Measurements from ENCODE around the gene SMCO4. TPM values are rescaled to one million over a fixed set of nuclear protein-coding genes. Genes with fewer than 3 reads are reported as not detected.

SMCO4 gene
- total and polyA plus RNA-seq, 2 experiments from 2014 or later = 36.1 to 60.9 TPM

DNA sequence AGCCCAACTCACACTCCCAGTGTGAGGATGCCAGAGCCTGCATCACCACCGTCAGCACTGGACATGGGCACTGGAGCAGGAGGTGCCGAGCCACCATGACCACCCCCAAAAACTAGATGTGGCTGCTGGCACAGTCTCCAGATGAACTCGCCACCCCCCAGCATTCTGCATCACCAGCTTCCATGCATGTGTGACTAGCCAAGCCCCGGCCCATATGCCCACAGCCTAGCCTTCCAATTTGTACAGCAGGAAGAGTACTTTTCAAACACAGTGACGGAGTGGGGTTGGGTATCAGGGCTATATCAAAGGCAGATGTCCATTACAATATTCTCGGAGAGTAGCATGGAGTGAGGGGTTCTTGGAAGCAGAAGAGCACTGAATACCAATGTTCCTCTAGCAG, 62.9 kb downstream of the SMCO4 start:
- H3K27me3 ChIP-seq = no peaks in the 10 kb centered on the region
- H3K9me3 ChIP-seq (ENCODE audit: low read depth) = no peaks in the 10 kb centered on the region
- H3K27ac ChIP-seq = no peak overlapping the region
- H3K4me1 ChIP-seq (ENCODE audit: insufficient read depth) = peaks cover 7% of the 10 kb centered on the region
- no peak overlapping the region for H2AFZ ChIP-seq
- H4K20me1 ChIP-seq (ENCODE audit: insufficient read depth, poor library complexity, severe bottlenecking) = no peaks in the 10 kb centered on the region
- no peak for DNase-seq (ENCODE audit: low spot score)
- H3K36me3 ChIP-seq (replicated peaks; ENCODE audit: insufficient read depth, low read depth) = no peaks in the 10 kb centered on the region
- H3K79me2 ChIP-seq = peaks cover 7% of the 10 kb centered on the region
- no peaks in the 10 kb centered on the region for H3K9me2 ChIP-seq (replicated peaks; ENCODE audit: insufficient read depth)
- TF ChIP-seq, protein P1, sequence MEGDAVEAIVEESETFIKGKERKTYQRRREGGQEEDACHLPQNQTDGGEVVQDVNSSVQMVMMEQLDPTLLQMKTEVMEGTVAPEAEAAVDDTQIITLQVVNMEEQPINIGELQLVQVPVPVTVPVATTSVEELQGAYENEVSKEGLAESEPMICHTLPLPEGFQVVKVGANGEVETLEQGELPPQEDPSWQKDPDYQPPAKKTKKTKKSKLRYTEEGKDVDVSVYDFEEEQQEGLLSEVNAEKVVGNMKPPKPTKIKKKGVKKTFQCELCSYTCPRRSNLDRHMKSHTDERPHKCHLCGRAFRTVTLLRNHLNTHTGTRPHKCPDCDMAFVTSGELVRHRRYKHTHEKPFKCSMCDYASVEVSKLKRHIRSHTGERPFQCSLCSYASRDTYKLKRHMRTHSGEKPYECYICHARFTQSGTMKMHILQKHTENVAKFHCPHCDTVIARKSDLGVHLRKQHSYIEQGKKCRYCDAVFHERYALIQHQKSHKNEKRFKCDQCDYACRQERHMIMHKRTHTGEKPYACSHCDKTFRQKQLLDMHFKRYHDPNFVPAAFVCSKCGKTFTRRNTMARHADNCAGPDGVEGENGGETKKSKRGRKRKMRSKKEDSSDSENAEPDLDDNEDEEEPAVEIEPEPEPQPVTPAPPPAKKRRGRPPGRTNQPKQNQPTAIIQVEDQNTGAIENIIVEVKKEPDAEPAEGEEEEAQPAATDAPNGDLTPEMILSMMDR (IDR thresholded peaks at IDR 0.05; ENCODE audit: poor library complexity) = no peak
- TF ChIP-seq EZH2phosphoT487 (IDR thresholded peaks at IDR 0.05; ENCODE audit: low read depth, severe bottlenecking, unreplicated experiment) = no peak
- TF ChIP-seq EZH2 (IDR thresholded peaks at IDR 0.05; ENCODE audit: borderline replicate concordance) = no peak
- H3K4me3 ChIP-seq = no peak overlapping the region
- H3K4me2 ChIP-seq = no peak overlapping the region
- 96% methylated on average over 6 of the region's 6 CpGs for WGBS (ENCODE audit: low lambda C conversion rate, missing lambda C conversion rate)

- no peak overlapping the region for H3K4me3 ChIP-seq
- no peak overlapping the region for H2AFZ ChIP-seq
- H3K9me3 ChIP-seq (ENCODE audit: low read depth) = no peaks in the 10 kb centered on the region
- H3K36me3 ChIP-seq (replicated peaks; ENCODE audit: insufficient read depth, low read depth) = no peaks in the 10 kb centered on the region
- H3K27ac ChIP-seq = no peak overlapping the region
- no peak for DNase-seq (ENCODE audit: low spot score)
- no peaks in the 10 kb centered on the region for H4K20me1 ChIP-seq (ENCODE audit: insufficient read depth, poor library complexity, severe bottlenecking)
- TF ChIP-seq EZH2 (IDR thresholded peaks at IDR 0.05; ENCODE audit: borderline replicate concordance) = no peak
- TF ChIP-seq EZH2phosphoT487 (IDR thresholded peaks at IDR 0.05; ENCODE audit: low read depth, severe bottlenecking, unreplicated experiment) = no peak
- TF ChIP-seq, protein P1 (IDR thresholded peaks at IDR 0.05; ENCODE audit: poor library complexity) = no peak
- H3K4me2 ChIP-seq = no peak overlapping the region
- WGBS (ENCODE audit: low lambda C conversion rate, missing lambda C conversion rate) = 98% methylated on average over 17 of the region's 19 CpGs
- no peaks in the 10 kb centered on the region for H3K79me2 ChIP-seq
- H3K4me1 ChIP-seq (ENCODE audit: insufficient read depth) = no peaks in the 10 kb centered on the region
- H3K9me2 ChIP-seq (replicated peaks; ENCODE audit: insufficient read depth) = no peaks in the 10 kb centered on the region
- H3K27me3 ChIP-seq = no peaks in the 10 kb centered on the region
Observed at GRCh38 chr11:93478841-93479240, 64.3 kb downstream of the SMCO4 start.

DNA sequence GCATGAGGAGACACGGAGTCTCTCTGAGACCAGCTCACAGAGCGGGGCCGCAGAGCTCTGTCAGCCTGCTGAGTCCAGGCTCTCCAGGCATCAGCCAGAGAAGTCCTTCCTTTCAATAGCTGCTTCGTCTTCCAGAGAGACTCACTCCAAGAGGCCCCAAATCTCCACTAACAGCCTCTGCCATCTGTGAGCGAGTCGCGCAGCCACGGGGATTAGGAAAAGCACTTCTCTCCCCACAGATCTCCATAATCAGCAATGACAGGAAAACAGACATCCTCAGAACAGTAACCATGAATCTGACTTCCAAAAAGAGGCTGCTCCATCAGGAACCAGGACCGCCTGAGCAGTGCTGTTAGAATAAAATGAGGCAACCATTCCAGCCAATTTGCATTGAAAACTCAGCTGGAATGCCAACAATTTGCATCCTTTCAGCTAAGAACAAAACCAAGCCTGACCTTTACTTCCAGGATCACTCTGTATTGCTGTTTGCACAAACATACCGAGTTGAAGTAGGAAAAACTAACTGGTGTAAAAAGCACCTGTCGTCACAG, 65.4 kb downstream of the SMCO4 start:
- WGBS (ENCODE audit: low lambda C conversion rate, missing lambda C conversion rate) = 52% methylated on average over 11 of the region's 11 CpGs
- Histone ChIP-seq H3K27ac (no peak overlapping the region), H2AFZ (no peak overlapping the region), H3K79me2 (no peaks in the 10 kb centered on the region), H3K9me2 (replicated peaks; ENCODE audit: insufficient read depth) (no peaks in the 10 kb centered on the region), H3K4me2 (no peak overlapping the region), H3K27me3 (no peaks in the 10 kb centered on the region), H3K9me3 (ENCODE audit: low read depth) (no peaks in the 10 kb centered on the region), H3K36me3 (replicated peaks; ENCODE audit: insufficient read depth, low read depth) (no peaks in the 10 kb centered on the region), H4K20me1 (ENCODE audit: insufficient read depth, poor library complexity, severe bottlenecking) (no peaks in the 10 kb centered on the region), H3K4me1 (ENCODE audit: insufficient read depth) (no peaks in the 10 kb centered on the region), H3K4me3 (no peak overlapping the region)
- TF ChIP-seq EZH2 (IDR thresholded peaks at IDR 0.05; ENCODE audit: borderline replicate concordance) (no peak), EZH2phosphoT487 (IDR thresholded peaks at IDR 0.05; ENCODE audit: low read depth, severe bottlenecking, unreplicated experiment) (no peak)
- TF ChIP-seq, protein P1 (IDR thresholded peaks at IDR 0.05; ENCODE audit: poor library complexity) = no peak
- DNase-seq (ENCODE audit: low spot score) = no peak
